HG03159 (cell line): ENCODE measurements around the gene TSPAN13.

Experiments used
- ATAC-seq: cut with Tn5 transposase; IDR thresholded peaks from one replicate; pipeline ENCODE4 v1.9.1; 2021; ENCODE audit warnings: mild to moderate bottlenecking, moderate library complexity; ENCODE audit not compliant: unreplicated experiment

The TSPAN13 gene

DNA sequence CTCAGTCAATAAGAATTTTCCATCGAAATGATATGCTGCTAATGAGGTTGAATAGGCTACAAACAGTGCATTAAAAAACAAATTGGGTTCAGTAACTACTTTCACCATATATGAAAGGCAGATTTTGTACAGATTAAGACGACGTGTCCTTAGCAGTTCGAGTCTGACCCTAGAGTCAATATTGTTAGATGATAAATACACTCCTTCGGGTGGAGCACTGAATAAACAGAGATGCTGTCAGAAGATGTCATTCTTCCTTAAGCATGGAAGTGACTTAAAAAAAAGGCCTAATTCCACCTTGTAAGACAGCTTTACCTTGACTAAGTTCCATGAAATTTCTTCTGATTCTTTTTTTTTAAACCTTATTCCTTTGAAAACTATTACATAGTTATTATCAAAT, 57.0 kb downstream of the TSPAN13 start:
- ATAC-seq = no peak

DNA sequence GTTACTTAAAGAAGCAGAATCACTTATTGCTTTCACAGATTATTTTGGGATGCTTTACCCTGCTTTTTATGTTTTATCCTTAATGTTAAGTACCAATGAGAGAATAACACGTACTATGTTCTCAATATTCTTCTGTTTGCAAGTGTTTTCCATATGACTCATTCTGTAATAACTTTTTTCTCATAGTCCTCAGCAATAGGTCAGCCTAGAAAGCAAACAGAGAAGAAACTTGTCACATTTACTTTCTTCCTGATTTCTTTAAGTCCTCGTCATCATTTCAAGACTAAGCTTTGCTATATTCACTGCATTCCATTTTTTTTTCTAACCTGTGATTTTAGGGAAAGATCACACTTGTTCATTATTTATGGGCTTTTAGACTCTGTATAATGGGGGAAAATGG, 58.0 kb downstream of the TSPAN13 start:
- ATAC-seq = no peak

DNA sequence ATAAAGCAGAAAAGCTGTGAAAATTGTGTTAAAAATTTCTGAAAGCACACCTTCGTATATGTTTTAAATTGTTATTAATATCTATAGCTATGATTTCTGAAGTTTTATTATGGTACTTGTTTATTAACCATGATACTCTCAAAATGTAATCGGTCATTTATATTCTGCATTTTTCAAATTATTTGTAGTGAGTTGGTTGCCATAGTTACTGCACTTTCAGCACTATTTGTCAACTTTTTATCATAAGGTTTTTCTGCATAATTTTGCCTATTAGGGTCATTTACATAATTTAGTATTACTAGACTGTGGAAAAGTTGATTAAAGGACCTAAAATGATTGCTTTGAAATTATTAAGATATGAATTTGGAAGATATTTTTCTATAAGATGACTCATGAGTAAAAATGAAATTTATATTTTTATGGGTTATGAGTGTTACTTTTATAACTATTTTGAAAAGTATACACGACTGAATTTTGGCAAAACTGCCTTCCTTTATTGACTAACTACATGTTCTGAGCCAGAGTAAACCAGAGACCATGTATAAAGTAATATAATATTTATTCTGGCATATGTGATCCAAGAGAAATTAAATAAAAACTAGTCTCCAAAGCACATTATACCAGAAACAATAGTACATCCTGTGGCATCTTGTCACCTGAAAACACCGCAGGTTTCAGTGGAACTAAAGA, 59.1 kb downstream of the TSPAN13 start:
- no peak for ATAC-seq

DNA sequence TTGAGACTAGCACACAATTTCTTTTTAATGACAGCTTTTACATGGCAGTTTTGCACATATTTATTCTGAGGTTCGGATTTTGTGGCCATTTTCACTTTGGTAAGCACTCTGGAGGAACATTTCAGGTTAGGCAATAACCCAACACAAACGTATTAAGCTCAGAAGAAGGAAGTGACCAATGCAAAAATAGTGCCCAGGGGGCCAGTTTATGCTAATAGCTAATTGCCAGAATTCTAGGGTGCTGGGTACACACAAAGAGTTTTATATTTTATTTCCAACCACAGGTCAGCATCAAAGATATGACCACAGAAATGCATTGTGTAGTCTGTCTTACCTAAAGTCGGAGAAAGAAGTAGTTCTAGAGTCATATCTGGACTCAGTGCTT, 59.7 kb downstream of the TSPAN13 start:
- no peak for ATAC-seq

DNA sequence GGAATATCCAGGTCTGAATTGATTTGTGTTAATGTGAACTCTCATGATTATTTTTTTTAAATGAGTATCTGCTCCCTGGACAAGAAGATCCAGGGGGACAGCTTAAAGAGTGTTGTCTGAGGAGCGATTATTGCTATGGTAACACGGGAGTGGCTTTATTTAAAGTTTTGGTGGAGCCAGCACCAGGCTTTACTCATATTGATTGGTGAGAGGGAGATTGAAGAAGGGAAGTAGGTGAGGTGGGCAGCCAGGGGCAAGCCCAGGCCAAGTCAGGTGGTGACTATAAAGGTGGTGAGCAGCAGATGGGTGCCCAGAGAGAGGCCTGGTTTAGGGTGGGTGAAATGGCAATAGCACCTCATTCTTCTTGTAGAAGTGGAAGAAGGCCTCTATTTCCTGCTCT, 61.4 kb downstream of the TSPAN13 start:
- ATAC-seq = no peak

DNA sequence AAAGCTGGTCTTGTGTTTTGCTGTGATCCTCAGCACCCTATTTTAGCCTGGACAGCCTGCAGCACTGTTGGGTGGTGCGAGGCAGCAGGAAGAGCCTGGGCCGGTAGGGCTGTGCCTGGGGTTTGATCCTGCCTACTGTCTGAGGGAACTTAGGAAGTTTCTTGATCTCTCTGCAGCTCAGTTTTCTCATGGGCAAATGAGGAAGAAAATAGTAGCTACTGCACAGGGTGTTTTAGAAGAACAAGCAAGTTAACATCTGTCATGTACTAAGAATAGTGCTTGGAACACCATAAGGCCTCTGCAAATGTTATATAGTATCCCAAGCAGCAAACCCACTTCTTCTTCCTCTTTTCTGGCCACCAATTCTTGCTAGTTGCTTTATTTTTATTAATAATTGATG, 63.3 kb downstream of the TSPAN13 start:
- no peak for ATAC-seq

DNA sequence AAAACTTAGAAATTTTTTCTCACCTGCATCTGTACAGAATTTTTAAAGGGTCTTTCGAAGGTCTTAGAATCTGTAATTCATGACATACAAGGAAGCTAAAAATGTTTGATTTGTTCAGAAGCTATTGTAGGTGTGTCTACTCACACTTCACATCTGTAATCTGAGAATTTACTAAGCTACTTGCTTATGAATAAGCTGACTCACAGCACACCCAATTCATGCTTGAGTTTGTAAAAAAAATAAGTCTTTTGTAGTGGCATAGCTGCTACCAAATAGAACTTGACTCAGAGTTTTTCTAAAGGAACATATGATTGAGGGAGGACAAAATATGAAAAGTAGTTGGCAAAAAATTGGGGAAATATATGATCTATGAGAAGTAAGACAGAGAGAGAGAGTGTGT, 64.0 kb downstream of the TSPAN13 start:
- ATAC-seq = no peak

DNA sequence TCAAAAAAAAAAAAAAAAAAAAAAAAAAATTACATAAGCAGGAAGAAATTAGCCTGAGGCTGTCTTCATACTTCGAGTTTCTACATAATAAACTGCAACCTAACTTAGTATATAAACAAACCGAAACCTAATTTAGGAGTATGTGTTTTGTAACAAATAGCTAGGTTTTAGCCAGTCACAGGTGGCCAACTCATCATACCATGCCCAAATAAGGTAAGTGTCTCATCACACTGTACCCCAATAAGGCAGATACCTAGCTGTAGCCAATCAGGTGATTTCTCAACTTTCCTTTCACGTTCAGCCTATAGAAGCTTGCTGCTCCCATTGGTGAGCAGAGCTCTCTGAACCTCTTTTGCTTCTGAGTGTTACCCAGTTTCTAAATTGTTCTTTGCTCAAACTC, 65.2 kb downstream of the TSPAN13 start:
- ATAC-seq = no peak

DNA sequence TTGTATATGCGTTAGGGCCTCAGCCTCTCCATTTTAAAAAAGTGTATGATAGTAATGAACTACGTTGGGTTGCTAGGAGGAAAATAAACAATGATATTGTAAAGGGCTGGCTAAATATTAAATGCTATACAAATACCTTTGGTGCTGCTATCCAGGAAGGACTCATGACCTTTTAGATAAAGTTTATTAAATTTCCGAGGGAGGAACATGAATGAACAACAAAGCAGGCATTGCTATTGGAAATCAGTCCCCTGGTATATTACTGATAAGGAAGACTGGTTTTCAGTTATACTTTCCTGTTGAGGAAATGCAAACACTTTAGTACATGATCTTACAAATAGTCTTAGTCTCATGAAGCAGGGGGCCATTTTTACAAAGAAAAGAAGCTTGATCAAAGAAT, 68.5 kb downstream of the TSPAN13 start:
- no peak for ATAC-seq

DNA sequence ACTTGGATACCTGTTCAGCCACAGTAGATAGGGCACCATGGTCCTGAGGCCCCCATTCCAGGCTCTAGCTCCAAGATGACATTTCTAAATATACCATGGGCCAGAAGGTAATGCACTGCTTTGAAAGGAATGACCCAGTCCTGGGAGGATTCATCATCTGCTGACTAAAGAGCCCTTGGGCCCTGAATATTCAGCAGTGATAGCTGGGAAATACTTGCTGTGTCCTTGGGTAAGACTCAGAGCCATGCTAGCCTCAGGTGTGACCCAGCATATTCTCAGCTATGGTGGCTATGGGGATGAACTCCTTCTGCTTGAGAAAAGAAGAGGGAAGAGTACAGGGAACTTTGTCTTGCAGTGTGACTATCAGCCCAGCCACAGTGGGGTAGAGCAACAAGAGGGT, 72.5 kb downstream of the TSPAN13 start:
- ATAC-seq = no peak

DNA sequence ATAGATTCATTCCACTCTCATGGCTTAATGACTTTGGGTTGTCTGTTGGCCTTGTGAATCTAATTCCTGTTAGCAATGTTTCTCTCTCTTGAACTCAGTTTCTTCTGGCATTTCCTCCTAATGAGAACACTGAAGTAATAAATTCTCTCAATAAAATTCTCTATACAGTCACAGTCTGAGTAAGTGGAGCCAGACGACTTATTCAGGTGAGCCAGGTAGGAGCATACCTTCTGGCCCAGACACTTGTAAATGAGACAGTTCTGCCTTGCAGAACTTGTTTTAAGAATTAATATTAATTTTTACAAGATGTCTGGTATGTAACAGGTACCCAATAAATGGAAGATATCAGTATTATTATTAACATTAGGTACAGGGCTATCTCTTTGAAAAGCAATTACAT, 79.8 kb downstream of the TSPAN13 start:
- ATAC-seq = no peak
